Activated effector memory CD4-positive, alpha-beta T cell treated with anti-CD3 and anti-CD28 coated beads, Interleukin-2, amount 50 U/mL, for 16 hours (primary cell): ENCODE results near the gene HMGXB3.
"Not testable (repeated sequence)": the region's sequence is repeated elsewhere in the genome, so short reads cannot be mapped to it uniquely, and the experiment has no call there.

Source experiments
- DNase-seq: peaks from one replicate; pipeline ENCODE4 v3.0.0-alpha.2; 2020

Gene HMGXB3

GRCh38 chr5:150068961-150069645 is 68.6 kb downstream of the HMGXB3 start:
- peak; percentile 34 for DNase-seq

- DNase-seq = peak; percentile 45
These were observed 69.4 kb downstream of the HMGXB3 start for GRCh38 chr5:150069672-150070627.

- no peak for DNase-seq
These were observed 70.3 kb downstream of the HMGXB3 start for GRCh38 chr5:150070821-150071220.

GRCh38 chr5:150073086-150073625 is 72.6 kb downstream of the HMGXB3 start:
- DNase-seq = no peak

- no peak for DNase-seq
These were observed 73.1 kb downstream of the HMGXB3 start for GRCh38 chr5:150073677-150074076.

- DNase-seq = no peak
These were observed 74.7 kb downstream of the HMGXB3 start for GRCh38 chr5:150075233-150075632.

GRCh38 chr5:150075806-150076205 is 75.3 kb downstream of the HMGXB3 start:
- no peak for DNase-seq

GRCh38 chr5:150077060-150077459 is 76.5 kb downstream of the HMGXB3 start:
- DNase-seq = no peak

GRCh38 chr5:150077996-150078801 is 77.7 kb downstream of the HMGXB3 start:
- DNase-seq = no peak

- DNase-seq = no peak
These were observed 78.5 kb downstream of the HMGXB3 start for GRCh38 chr5:150078802-150079689.

- no peak for DNase-seq
These were observed 79.4 kb downstream of the HMGXB3 start for GRCh38 chr5:150079909-150080461.

- no peak for DNase-seq
These were observed 80.3 kb downstream of the HMGXB3 start for GRCh38 chr5:150080696-150081435.

GRCh38 chr5:150081541-150082283 is 81.2 kb downstream of the HMGXB3 start:
- no peak for DNase-seq

- no peak for DNase-seq
These were observed 81.8 kb downstream of the HMGXB3 start for GRCh38 chr5:150082374-150082773.

- no peak for DNase-seq
These were observed 82.3 kb downstream of the HMGXB3 start for GRCh38 chr5:150082889-150083288.

- not testable (repeated sequence) for DNase-seq
These were observed 84.2 kb downstream of the HMGXB3 start for GRCh38 chr5:150084754-150085153.

- DNase-seq = no peak
These were observed 84.8 kb downstream of the HMGXB3 start for GRCh38 chr5:150085191-150085912.

- no peak for DNase-seq
These were observed 85.6 kb downstream of the HMGXB3 start, which contains the start of gene CSF1R for GRCh38 chr5:150085950-150086715. Gene CSF1R, minus strand, starts transcription at chr5:150086554. Its CDS starts 127 bp downstream, at chr5:150086427.
